Heart left ventricle (tissue), 16 donors: ENCODE data around the gene STK38L. TPM values are rescaled to one million over a fixed set of nuclear protein-coding genes. Genes with fewer than 3 reads are reported as not detected.

Experiments used
- ATAC-seq, 4 donors: fragments of 200-7000 bp; cut with Tn5 transposase; one replicate each; pipeline ENCODE4 v1.9.1; 2020 to 2022; ENCODE audit warnings: moderate library complexity in 4 of 4, mild to moderate bottlenecking in 3 of 4, moderate number of reproducible peaks in 1 of 4
- DNase-seq, 5 donors: peaks; one replicate each; pipeline ENCODE4 v3.0.0-alpha.2; 2020
- H3K27ac ChIP-seq, 12 donors: fragments of 200-600 bp; sonication (generic) in 4 of 12; one replicate each; pipeline versions ENCODE4 v1.5.0 to v1.8.0; 2016 to 2022; ENCODE audit warnings: mild to moderate bottlenecking in 2 of 12
- H3K27me3 ChIP-seq, 9 donors: fragments of 200-600 bp; sonication (generic) in 2 of 9; one replicate each; pipeline versions ENCODE4 v1.5.1 to v1.8.0; 2016 to 2022; ENCODE audit warnings: mild to moderate bottlenecking in 3 of 9
- H3K36me3 ChIP-seq, 9 donors: fragments of 200-600 bp; sonication (generic) in 2 of 9; one replicate each; pipeline versions ENCODE4 v1.5.0 to v1.8.0; 2018 to 2022; ENCODE audit warnings: mild to moderate bottlenecking in 2 of 9
- H3K4me1 ChIP-seq, 12 donors: fragments of 200-600 bp; sonication (generic) in 4 of 12; one replicate each; pipeline versions ENCODE4 v1.5.0 to v1.8.0; 2016 to 2022; ENCODE audit warnings: mild to moderate bottlenecking in 3 of 12
- H3K4me3 ChIP-seq, 12 donors: fragments of 200-600 bp; sonication (generic) in 4 of 12; one replicate each; pipeline versions ENCODE4 v1.5.0 to v1.8.0; 2017 to 2022; ENCODE audit warnings: mild to moderate bottlenecking in 9 of 12, moderate library complexity in 4 of 12
- H3K9me3 ChIP-seq, 12 donors: fragments of 200-600 bp; sonication (generic) in 4 of 12; one replicate each; pipeline versions ENCODE4 v1.5.0 to v1.8.0; 2016 to 2022; ENCODE audit warnings: mild to moderate bottlenecking in 1 of 12
- POLR2A ChIP-seq, 2 donors: fragments of 450-650 bp; IDR thresholded peaks; one replicate each; pipeline ENCODE4 v1.6.1; 2017; ENCODE audit warnings: antibody characterized with exemption in 2 of 2, mild to moderate bottlenecking in 2 of 2, moderate library complexity in 2 of 2
- WGBS, 4 donors: extraction: QIAGEN DNeasy Blood & Tissue Kit in 2 of 4; methylation state at CpG; one replicate each; pipeline versions ENCODE4 v1.1.5 to v1.1.7; 2013 to 2018; 5-methylcytosine and 5-hydroxymethylcytosine counted together
- intact Hi-C, 10 donors: fragments of 100-400 bp; cut with DNase I; formaldehyde crosslinking; loops; one replicate each; pipeline versions ENCODE4 v1.11.1 to v1.14.2; 2022
- polyA plus RNA-seq, 2 donors: library from polyadenylated mRNA; stranded (reverse); fragments of 200-250 nt; gene quantifications; one replicate each; pipeline ENCODE4 v1.2.3, GENCODE V29; 2013
- total RNA-seq, 9 donors: library from RNA; depleted of rRNA in 2 of 9; stranded (reverse); fragments of >200 nt in 2 of 9; fragmentation: NEBNext Ultra II Directional in 3 of 9; extraction: Animal tissue kit (Norgen Biotek cat#: 25700) in 3 of 9; gene quantifications; one replicate each; pipeline versions ENCODE4 v1.1.0 to v1.2.4, GENCODE V29; 2016 to 2023
- TF ChIP-seq, protein P1 (sequence below), 12 donors: fragments of 200-600 bp; sonication (generic) in 4 of 12; IDR thresholded peaks; one replicate each; pipeline versions ENCODE4 v1.5.0 to v1.8.0; 2018 to 2022; ENCODE audit warnings: antibody characterized with exemption in 12 of 12, mild to moderate bottlenecking in 5 of 12
- donor health status: ischemic (EF 13 %, LVEDD 7.1; RV severe dilation, severe dysfunction).
- donor health status: healthy with polysubstance abuse.
- donor health status: DM: no; HTN: yes; CAD: no.
- donor health status: DM: no; HTN: no; CAD: no.
- donor health status: ischemic (EF 25% LVEDD 6.9; RV normal size, moderate dysfunction).
- donor health status: ischemic (EF 25% LVEDD 5.7; RV mildly dilated, moderate dysfunction).
- donor health status: healthy.
- donor health status: DM: yes; HTN: yes; CAD: no.
- donor health status: ischemic (EF 35%, LVEDD 5.7; RV mildly dilated, moderate dysfunction).
- donor health status: nonischemic (EF 11% LVEDD 7.7; RV severe dilation, severe dysfunction).
- donor health status: DM: yes; HTN: yes; CAD: no.
- donor health status: PGD.
- donor health status: ischemic (EF 29% LVEDD 5.4; RV normal size, mild dysfunction).
- donor health status: nonischemic (EF 23%, LVEDD 6.1; RV moderate dilation, normal function).

STK38L gene
- total and polyA plus RNA-seq, 11 donors: 21.1 to 142 (median 55.2) TPM

- Histone ChIP-seq H3K36me3 (no peaks in the 10 kb centered on the region), H3K4me1 (peaks cover 0 to 28% (median 19%) of the 10 kb centered on the region in 12 donors), H3K27me3 (no peaks in the 10 kb centered on the region), H3K27ac (peak overlapping the region in 5 of 12 donors; percentile 86 to 97 (median 92)), H3K4me3 (no peak overlapping the region), H3K9me3 (peaks cover 0 to 5% (median 0%) of the 10 kb centered on the region in 12 donors)
- intact Hi-C loops: loop anchor here in 7 of 10 donors (5.0 to 10.0 kb wide), 7 partner anchors 51 to 308 kb away; partner anchors contain the start of genes MED21 (in 4 of the 7), TM7SF3 (in 2 of the 7), FGFR1OP2 (in 1 of the 7) and INTS13 (in 1 of the 7)
- DNase-seq: no peak
- ATAC-seq: no peak
- TF ChIP-seq, protein P1, sequence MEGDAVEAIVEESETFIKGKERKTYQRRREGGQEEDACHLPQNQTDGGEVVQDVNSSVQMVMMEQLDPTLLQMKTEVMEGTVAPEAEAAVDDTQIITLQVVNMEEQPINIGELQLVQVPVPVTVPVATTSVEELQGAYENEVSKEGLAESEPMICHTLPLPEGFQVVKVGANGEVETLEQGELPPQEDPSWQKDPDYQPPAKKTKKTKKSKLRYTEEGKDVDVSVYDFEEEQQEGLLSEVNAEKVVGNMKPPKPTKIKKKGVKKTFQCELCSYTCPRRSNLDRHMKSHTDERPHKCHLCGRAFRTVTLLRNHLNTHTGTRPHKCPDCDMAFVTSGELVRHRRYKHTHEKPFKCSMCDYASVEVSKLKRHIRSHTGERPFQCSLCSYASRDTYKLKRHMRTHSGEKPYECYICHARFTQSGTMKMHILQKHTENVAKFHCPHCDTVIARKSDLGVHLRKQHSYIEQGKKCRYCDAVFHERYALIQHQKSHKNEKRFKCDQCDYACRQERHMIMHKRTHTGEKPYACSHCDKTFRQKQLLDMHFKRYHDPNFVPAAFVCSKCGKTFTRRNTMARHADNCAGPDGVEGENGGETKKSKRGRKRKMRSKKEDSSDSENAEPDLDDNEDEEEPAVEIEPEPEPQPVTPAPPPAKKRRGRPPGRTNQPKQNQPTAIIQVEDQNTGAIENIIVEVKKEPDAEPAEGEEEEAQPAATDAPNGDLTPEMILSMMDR (IDR thresholded peaks at IDR 0.05): no peak
- TF ChIP-seq POLR2A (IDR thresholded peaks at IDR 0.05): no peak
- WGBS, 4 donors: 92 to 96% (median 95%) methylated on average over 4 of the region's 4 CpGs
Measured at GRCh38 chr12:27243006-27243405, 1.1 kb upstream of the STK38L start.

DNA sequence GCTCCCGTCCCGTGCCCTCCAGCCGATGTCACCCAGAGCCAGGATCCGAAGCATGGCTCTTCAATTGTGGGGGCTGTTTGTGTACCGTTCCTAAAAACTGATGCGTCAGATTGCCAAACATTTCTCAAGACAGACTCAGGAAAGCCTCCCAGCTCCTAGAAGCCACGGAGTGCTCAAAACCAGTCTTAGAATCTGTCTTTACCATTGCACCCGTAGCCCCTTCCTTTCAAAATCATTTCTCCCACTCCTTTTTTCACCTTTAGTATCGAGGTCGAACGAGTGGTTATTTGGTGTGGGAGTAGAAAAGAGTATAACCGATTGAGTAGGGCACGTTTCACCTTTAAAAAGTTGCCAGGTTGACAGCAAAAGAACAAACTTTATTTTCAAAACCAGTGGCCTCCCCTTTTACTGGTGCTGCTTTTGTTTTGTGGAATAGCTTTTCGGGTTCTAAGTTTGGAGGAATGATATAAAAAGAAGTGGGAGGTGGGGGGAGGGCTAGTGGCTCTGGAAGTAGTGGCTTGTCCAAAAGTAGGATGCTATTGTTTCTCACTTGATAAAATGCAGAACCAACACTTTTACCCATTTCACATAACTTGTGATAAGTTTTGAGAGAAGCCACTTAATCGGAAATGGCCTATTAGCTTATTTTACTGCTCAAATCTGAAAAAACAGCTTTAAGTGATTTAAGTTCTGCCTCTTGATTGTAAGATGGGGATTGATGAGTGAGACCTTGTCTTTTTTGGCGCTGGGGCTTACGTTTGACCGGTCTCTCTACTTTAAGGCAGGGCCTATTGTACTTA lies 803 bp downstream of the STK38L start:
- Histone ChIP-seq H3K4me1 (peaks cover 0 to 46% (median 27%) of the 10 kb centered on the region in 12 donors), H3K36me3 (no peaks in the 10 kb centered on the region), H3K27me3 (no peaks in the 10 kb centered on the region), H3K9me3 (peaks cover 0 to 5% (median 0%) of the 10 kb centered on the region in 12 donors), H3K4me3 (peak overlapping the region; percentile 59 to 96 (median 76)), H3K27ac (peak overlapping the region; percentile 73 to 97 (median 90))
- intact Hi-C loops: loop anchor here (2.0 to 10.0 kb wide), 15 partner anchors 37 to 310 kb away; partner anchors contain the start of genes MED21 (in 5 of the 10), TM7SF3 (in 3 of the 10), FGFR1OP2 (in 1 of the 10) and INTS13 (in 1 of the 10)
- TF ChIP-seq, protein P1 (IDR thresholded peaks at IDR 0.05): no peak
- no peak for TF ChIP-seq POLR2A (IDR thresholded peaks at IDR 0.05)
- ATAC-seq (no peak), DNase-seq (no peak)
- 3 to 5% (median 3%) methylated on average over 18 of the region's 18 CpGs for WGBS, 4 donors

DNA sequence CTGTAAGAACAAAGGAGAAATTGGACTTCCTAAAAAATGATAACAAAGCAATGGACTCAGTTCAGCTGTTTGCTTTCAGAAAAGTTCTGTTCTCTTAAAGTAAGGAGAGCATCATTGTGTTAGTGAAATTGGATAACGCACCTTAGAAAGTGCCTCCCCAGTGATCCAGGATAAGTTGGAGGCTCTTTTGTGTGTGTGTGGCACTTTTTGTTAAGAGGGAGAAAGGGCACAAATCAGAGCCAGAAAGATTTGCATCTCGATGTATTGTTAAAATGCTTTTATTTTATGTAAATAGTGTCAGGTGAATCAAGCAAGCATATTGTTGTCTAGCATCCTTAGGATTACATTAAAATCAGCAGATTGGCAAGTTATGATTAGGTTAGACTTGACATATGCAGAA lies 2.1 kb downstream of the STK38L start:
- ATAC-seq (no peak), DNase-seq (no peak)
- no peaks in the 10 kb centered on the region for H3K36me3 ChIP-seq
- 44 to 65% (median 51%) methylated on average over 2 of the region's 2 CpGs for WGBS, 4 donors
- intact Hi-C loops: loop anchor here (5.0 to 10.0 kb wide), 13 partner anchors 36 to 311 kb away; partner anchors contain the start of genes MED21 (in 4 of the 10), TM7SF3 (in 2 of the 10), FGFR1OP2 (in 1 of the 10) and INTS13 (in 1 of the 10)
- H3K4me1 ChIP-seq: peaks cover 0 to 58% (median 34%) of the 10 kb centered on the region in 12 donors
- no peak for TF ChIP-seq POLR2A (IDR thresholded peaks at IDR 0.05)
- TF ChIP-seq, protein P1 (IDR thresholded peaks at IDR 0.05): no peak
- H3K9me3 ChIP-seq: peaks cover 0 to 5% (median 0%) of the 10 kb centered on the region in 12 donors
- H3K27ac ChIP-seq: peak overlapping the region in 7 of 12 donors; percentile 86 to 97 (median 91)
- H3K27me3 ChIP-seq: no peaks in the 10 kb centered on the region
- peak overlapping the region in 10 of 12 donors; percentile 69 to 96 (median 80) for H3K4me3 ChIP-seq

DNA sequence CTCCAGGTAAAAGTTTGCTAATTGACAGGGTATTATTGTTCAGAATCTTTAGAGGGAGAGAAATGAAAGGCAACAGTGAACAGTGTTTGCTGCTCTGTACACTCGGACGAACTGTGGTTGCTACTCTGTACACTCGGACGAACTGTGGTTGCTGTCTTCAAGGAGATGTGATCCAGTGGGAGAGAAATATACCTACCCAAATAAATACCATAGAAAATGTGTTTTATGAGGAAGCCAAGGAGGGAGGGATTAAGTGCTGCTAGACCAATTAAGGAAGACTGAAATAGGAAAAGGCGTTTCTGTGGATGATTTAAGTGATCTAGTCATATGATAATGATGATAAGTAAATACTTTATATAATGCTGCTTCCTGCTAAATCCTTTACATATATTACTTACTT lies 2.7 kb downstream of the STK38L start:
- Histone ChIP-seq H3K4me3 (peak overlapping the region in 9 of 12 donors; percentile 21 to 96 (median 76)), H3K4me1 (peaks cover 0 to 65% (median 39%) of the 10 kb centered on the region in 12 donors), H3K36me3 (no peaks in the 10 kb centered on the region), H3K27me3 (no peaks in the 10 kb centered on the region), H3K27ac (peak overlapping the region in 5 of 12 donors; percentile 37 to 95 (median 87)), H3K9me3 (peaks cover 0 to 5% (median 0%) of the 10 kb centered on the region in 12 donors)
- DNase-seq: no peak
- ATAC-seq: no peak
- TF ChIP-seq, protein P1 (IDR thresholded peaks at IDR 0.05): no peak
- no peak for TF ChIP-seq POLR2A (IDR thresholded peaks at IDR 0.05)
- WGBS, 4 donors: 46 to 58% (median 52%) methylated on average over 5 of the region's 5 CpGs
- intact Hi-C loops: loop anchor here (5.0 to 10.0 kb wide), 13 partner anchors 36 to 312 kb away; partner anchors contain the start of genes MED21 (in 4 of the 10), TM7SF3 (in 2 of the 10), FGFR1OP2 (in 1 of the 10) and INTS13 (in 1 of the 10)
